H1 (cell line): Measurements from ENCODE around the gene PTGES.
"Not testable (repeated sequence)": the region's sequence is repeated elsewhere in the genome, so short reads cannot be mapped to it uniquely, and the experiment has no call there.

Experiments
- BACH1 ChIP-seq: IDR thresholded peaks from 2 replicates; pipeline ENCODE4 v1.6.1; 2012; ENCODE audit warnings: low read length, improper control_type of control experiment
- CEBPB ChIP-seq: IDR thresholded peaks from 2 replicates; pipeline ENCODE4 v1.6.1; 2012; ENCODE audit warnings: low read depth, low read length
- TAF1 ChIP-seq: IDR thresholded peaks from 2 replicates; pipeline ENCODE4 v1.6.1; 2011; ENCODE audit warnings: mild to moderate bottlenecking, low read depth, low read length
- TF ChIP-seq, protein P1 (sequence below): IDR thresholded peaks from 2 replicates; pipeline ENCODE4 v1.6.1; 2011; ENCODE audit warnings: low read depth, mild to moderate bottlenecking, low read length; ENCODE audit not compliant: insufficient read depth
- TF ChIP-seq, protein P2 (sequence below), 3 experiments: IDR thresholded peaks; 1 replicate in 2 of 3; 2 replicates in 1 of 3; pipeline versions ENCODE4 v1.5.1 to v1.6.1; 2011; ENCODE audit warnings: low read length in 3 of 3, mild to moderate bottlenecking in 3 of 3, inconsistent platforms in 2 of 3, low read depth in 1 of 3, moderate library complexity in 1 of 3; ENCODE audit not compliant: insufficient read depth in 1 of 3; ENCODE audit errors: control extremely low read depth in 1 of 3

DNA sequence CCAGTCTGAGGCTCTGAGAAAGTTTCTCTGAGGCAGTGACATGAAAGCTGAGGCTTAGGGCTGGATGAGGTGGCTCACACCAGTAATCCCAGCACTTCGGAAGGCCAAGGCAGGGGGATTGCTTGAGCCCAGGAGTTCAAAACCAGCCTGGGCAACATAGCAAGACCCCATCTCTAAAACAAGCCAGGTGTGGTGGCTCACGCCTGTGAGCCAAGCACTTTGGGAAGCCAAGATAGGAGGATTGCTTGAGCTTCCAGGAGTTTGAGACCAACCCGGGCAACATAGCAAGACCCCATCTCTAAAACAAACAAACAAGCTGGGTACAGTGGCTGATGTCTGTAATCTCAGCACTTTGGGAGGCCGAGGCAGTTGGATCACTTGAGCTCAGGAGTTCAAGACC lies 3.8 kb downstream of the PTGES start:
- TF ChIP-seq, protein P1, sequence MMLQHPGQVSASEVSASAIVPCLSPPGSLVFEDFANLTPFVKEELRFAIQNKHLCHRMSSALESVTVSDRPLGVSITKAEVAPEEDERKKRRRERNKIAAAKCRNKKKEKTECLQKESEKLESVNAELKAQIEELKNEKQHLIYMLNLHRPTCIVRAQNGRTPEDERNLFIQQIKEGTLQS: not testable (repeated sequence)
- TF ChIP-seq, protein P2, sequence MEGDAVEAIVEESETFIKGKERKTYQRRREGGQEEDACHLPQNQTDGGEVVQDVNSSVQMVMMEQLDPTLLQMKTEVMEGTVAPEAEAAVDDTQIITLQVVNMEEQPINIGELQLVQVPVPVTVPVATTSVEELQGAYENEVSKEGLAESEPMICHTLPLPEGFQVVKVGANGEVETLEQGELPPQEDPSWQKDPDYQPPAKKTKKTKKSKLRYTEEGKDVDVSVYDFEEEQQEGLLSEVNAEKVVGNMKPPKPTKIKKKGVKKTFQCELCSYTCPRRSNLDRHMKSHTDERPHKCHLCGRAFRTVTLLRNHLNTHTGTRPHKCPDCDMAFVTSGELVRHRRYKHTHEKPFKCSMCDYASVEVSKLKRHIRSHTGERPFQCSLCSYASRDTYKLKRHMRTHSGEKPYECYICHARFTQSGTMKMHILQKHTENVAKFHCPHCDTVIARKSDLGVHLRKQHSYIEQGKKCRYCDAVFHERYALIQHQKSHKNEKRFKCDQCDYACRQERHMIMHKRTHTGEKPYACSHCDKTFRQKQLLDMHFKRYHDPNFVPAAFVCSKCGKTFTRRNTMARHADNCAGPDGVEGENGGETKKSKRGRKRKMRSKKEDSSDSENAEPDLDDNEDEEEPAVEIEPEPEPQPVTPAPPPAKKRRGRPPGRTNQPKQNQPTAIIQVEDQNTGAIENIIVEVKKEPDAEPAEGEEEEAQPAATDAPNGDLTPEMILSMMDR (IDR thresholded peaks at IDR 0.05; ENCODE audit: control extremely low read depth in 1 of 3, insufficient read depth in 1 of 3, low read depth in 1 of 3, low read length in 3 of 3): not testable (repeated sequence)
- TF ChIP-seq TAF1, CEBPB, BACH1: not testable (repeated sequence)
